PFSK-1 (cell line): ENCODE results near the gene KCNK10.

Experiments
- REST ChIP-seq, 2 experiments: IDR thresholded peaks; 2 replicates each; pipeline versions ENCODE4 v1.6.1 to v1.8.0; 2011 to 2012; ENCODE audit warnings: low read depth in 2 of 2, low read length in 2 of 2, control low read depth in 1 of 2, inconsistent platforms in 1 of 2, mild to moderate bottlenecking in 1 of 2, moderate library complexity in 1 of 2; ENCODE audit not compliant: insufficient read depth in 1 of 2
- TAF1 ChIP-seq: IDR thresholded peaks from 2 replicates; pipeline ENCODE4 v1.6.1; 2012; ENCODE audit warnings: low read length, control low read depth, borderline replicate concordance; ENCODE audit not compliant: insufficient read depth

DNA sequence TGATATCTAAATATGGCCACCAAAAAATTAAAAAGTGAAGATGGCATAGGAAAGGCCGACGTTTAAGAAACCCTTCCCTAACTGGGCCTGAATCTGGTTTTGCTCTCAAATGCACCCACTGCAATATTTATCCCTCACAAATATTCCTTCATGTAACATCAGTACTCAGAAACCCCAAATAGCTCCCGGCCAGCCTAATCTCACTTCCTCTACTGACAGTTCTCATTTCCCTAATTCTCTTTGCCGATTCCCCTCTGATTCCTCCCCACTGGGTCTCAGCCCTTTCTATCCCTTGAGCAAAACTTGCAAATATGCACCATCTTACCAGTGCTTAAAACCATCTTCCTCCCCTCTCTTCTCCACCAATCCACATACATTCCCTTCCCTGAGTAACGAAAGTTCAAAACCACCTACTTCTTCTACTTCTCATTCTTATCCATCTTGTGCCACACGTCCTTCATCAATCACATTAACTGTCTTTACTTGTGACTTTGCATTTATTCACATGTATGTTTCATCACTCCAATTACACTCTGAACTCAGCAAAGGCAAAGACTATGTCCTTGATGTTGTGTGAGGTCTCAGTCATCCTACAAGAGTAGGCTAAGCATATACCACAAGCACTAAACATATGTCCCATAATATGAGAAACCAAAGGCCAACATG, 23.1 kb downstream of the KCNK10 start:
- TF ChIP-seq REST (IDR thresholded peaks at IDR 0.05; ENCODE audit: insufficient read depth in 1 of 2, low read depth in 2 of 2, low read length in 2 of 2) (no peak), TAF1 (no peak)
